Parathyroid adenoma (tissue), 2 donors: ENCODE results near the gene ANKRD39.

ENCODE experiments used
- H2AFZ ChIP-seq: fragments of 300-600 bp; sonication (generic); one replicate; pipeline ENCODE4 v1.7.0; 2017; ENCODE audit warnings: antibody characterized with exemption, mild to moderate bottlenecking
- H3K27ac ChIP-seq: fragments of 300-600 bp; sonication (generic); one replicate; pipeline ENCODE4 v1.7.0; 2017
- H3K27me3 ChIP-seq: fragments of 300-600 bp; sonication (generic); one replicate; pipeline ENCODE4 v1.7.0; 2017; ENCODE audit warnings: low read length; ENCODE audit not compliant: control insufficient read depth, insufficient read depth
- H3K36me3 ChIP-seq: fragments of 300-600 bp; sonication (generic); one replicate; pipeline ENCODE4 v1.7.0; 2017; ENCODE audit warnings: low read length; ENCODE audit not compliant: control insufficient read depth, insufficient read depth
- H3K4me1 ChIP-seq: fragments of 300-600 bp; sonication (generic); one replicate; pipeline ENCODE4 v1.7.0; 2017; ENCODE audit warnings: control low read depth
- H3K4me2 ChIP-seq: fragments of 300-600 bp; sonication (generic); one replicate; pipeline ENCODE4 v1.7.0; 2017; ENCODE audit warnings: low read length
- H3K4me3 ChIP-seq: fragments of 300-600 bp; sonication (generic); one replicate; pipeline ENCODE4 v1.7.0; 2017; ENCODE audit warnings: low read depth, low read length
- H3K79me2 ChIP-seq: fragments of 300-600 bp; sonication (generic); one replicate; pipeline ENCODE4 v1.7.0; 2017; ENCODE audit warnings: control low read depth
- H3K9ac ChIP-seq: fragments of 300-600 bp; sonication (generic); one replicate; pipeline ENCODE4 v1.7.0; 2017; ENCODE audit warnings: mild to moderate bottlenecking
- H3K9me3 ChIP-seq: fragments of 300-600 bp; sonication (generic); one replicate; pipeline ENCODE4 v1.7.0; 2017; ENCODE audit warnings: low read length; ENCODE audit not compliant: control insufficient read depth
- CTCF ChIP-seq: fragments of 300-600 bp; sonication (generic); IDR thresholded peaks from one replicate; pipeline ENCODE4 v1.7.0; 2017; ENCODE audit warnings: antibody characterized with exemption, mild to moderate bottlenecking
- donor health status: primary hyperparathyroidism.

The ANKRD39 gene

DNA sequence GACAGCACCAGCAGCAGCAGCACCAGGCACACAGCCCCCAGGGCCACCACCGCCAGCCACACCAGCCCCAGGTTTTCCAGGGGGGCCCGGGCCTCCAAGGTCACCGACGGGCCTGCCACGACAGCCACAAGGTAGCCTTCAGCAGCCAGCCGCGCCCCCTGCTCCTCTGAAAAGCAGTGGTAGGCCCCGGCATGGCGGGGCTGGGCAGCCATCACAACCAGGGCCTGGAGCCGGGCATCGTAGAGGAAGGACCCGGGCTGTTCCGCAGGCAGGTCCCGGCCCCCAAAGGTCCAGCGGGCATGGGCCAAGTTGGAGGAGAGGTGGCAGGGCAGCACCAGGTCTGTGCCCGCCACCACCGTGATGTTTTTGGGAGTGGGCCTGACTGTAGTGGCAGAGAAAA lies 3.3 kb upstream of the ANKRD39 start:
- Histone ChIP-seq H3K4me1 (peaks cover 6% of the 10 kb centered on the region), H3K27ac (no peak overlapping the region)

GRCh38 chr2:96860065-96861029 lies 2.5 kb upstream of the ANKRD39 start:
- TF ChIP-seq CTCF = no peak
- no peak overlapping the region for H2AFZ ChIP-seq
- no peaks in the 10 kb centered on the region for H3K36me3 ChIP-seq
- peaks cover 4% of the 10 kb centered on the region for H3K79me2 ChIP-seq
- H3K4me3 ChIP-seq = no peak overlapping the region
- H3K9me3 ChIP-seq = no peaks in the 10 kb centered on the region
- no peak overlapping the region for H3K27ac ChIP-seq
- no peak overlapping the region for H3K9ac ChIP-seq
- no peak overlapping the region for H3K4me2 ChIP-seq
- peaks cover 6% of the 10 kb centered on the region for H3K4me1 ChIP-seq
- H3K27me3 ChIP-seq = no peaks in the 10 kb centered on the region

More for the DNA sequence above, 3.3 kb upstream of the ANKRD39 start:
- Histone ChIP-seq H3K79me2 (peaks cover 4% of the 10 kb centered on the region), H3K4me2 (no peak overlapping the region), H3K4me3 (no peak overlapping the region), H3K27me3 (no peaks in the 10 kb centered on the region), H3K9me3 (no peaks in the 10 kb centered on the region), H3K36me3 (no peaks in the 10 kb centered on the region), H3K9ac (no peak overlapping the region), H2AFZ (no peak overlapping the region)
- no peak for TF ChIP-seq CTCF

DNA sequence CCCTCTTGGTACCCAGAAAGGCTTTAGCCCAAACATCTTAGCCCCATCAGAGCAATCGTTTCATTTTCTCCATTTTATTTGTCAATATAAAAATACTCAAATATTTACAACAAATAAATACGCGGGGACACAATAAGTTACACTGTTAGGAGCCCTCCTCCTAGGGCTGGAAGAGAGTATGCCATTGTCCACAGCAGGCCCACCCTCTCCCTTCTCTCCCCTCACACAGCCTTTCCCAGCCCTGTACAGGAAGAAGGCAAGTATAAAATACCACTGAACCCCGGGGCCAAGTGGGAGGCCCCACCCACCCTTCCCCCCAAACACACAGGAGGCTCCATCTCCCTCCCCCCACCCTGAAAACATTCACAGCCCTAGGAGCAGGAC lies 1.9 kb upstream of the ANKRD39 start:
- no peaks in the 10 kb centered on the region for H3K27me3 ChIP-seq
- no peak overlapping the region for H3K9ac ChIP-seq
- no peaks in the 10 kb centered on the region for H3K36me3 ChIP-seq
- no peaks in the 10 kb centered on the region for H3K9me3 ChIP-seq
- H2AFZ ChIP-seq = no peak overlapping the region
- no peak overlapping the region for H3K27ac ChIP-seq
- peaks cover 4% of the 10 kb centered on the region for H3K79me2 ChIP-seq
- H3K4me2 ChIP-seq = no peak overlapping the region
- H3K4me1 ChIP-seq = peaks cover 6% of the 10 kb centered on the region
- H3K4me3 ChIP-seq = no peak overlapping the region
- no peak for TF ChIP-seq CTCF

GRCh38 chr2:96859099-96859649 lies 1.4 kb upstream of the ANKRD39 start:
- Histone ChIP-seq H3K9ac (no peak overlapping the region), H3K79me2 (peaks cover 4% of the 10 kb centered on the region), H3K4me2 (no peak overlapping the region), H3K27me3 (no peaks in the 10 kb centered on the region), H3K9me3 (no peaks in the 10 kb centered on the region), H3K27ac (no peak overlapping the region), H3K4me3 (no peak overlapping the region), H3K36me3 (no peaks in the 10 kb centered on the region), H3K4me1 (peaks cover 6% of the 10 kb centered on the region), H2AFZ (no peak overlapping the region)
- no peak for TF ChIP-seq CTCF
